Measurements from ENCODE around the gene PDRG1.
"Not testable (repeated sequence)": the region's sequence is repeated elsewhere in the genome, so short reads cannot be mapped to it uniquely, and the experiment has no call there.

DNA sequence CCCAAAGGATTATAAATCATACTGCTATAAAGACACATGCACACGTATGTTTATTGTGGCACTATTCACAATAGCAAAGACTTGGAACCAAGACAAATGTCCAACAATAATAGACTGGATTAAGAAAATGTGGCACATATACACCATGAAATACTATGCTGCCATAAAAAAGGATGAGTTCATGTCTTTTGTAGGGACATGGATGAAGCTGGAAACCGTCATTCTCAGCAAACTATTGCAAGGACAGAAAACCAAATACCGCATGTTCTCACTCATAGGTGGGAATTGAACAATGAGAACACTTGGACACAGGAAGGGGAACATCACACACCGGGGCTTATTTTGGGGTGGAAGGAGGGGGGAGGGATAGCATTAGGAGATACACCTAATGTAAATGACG lies 30.4 kb downstream of the PDRG1 start:
- TF ChIP-seq, protein P1, sequence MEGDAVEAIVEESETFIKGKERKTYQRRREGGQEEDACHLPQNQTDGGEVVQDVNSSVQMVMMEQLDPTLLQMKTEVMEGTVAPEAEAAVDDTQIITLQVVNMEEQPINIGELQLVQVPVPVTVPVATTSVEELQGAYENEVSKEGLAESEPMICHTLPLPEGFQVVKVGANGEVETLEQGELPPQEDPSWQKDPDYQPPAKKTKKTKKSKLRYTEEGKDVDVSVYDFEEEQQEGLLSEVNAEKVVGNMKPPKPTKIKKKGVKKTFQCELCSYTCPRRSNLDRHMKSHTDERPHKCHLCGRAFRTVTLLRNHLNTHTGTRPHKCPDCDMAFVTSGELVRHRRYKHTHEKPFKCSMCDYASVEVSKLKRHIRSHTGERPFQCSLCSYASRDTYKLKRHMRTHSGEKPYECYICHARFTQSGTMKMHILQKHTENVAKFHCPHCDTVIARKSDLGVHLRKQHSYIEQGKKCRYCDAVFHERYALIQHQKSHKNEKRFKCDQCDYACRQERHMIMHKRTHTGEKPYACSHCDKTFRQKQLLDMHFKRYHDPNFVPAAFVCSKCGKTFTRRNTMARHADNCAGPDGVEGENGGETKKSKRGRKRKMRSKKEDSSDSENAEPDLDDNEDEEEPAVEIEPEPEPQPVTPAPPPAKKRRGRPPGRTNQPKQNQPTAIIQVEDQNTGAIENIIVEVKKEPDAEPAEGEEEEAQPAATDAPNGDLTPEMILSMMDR (IDR thresholded peaks at IDR 0.05; ENCODE audit: poor library complexity, severe bottlenecking) = not testable (repeated sequence)
- TF ChIP-seq EP300 (conservative IDR thresholded peaks at IDR 0.05; ENCODE audit: poor library complexity, severe bottlenecking); POLR2AphosphoS5 (IDR thresholded peaks at IDR 0.05); TAF1 (IDR thresholded peaks at IDR 0.05; ENCODE audit: low read depth): not testable (repeated sequence)
